ENCODE measurements around the gene DHRS13. TPM values are rescaled to one million over a fixed set of nuclear protein-coding genes. Genes with fewer than 3 reads are reported as not detected.
"Not testable (repeated sequence)": the region's sequence is repeated elsewhere in the genome, so short reads cannot be mapped to it uniquely, and the experiment has no call there.

Gene DHRS13
- total RNA-seq, 1 experiment from 2014 or later: 12.0 TPM

DNA sequence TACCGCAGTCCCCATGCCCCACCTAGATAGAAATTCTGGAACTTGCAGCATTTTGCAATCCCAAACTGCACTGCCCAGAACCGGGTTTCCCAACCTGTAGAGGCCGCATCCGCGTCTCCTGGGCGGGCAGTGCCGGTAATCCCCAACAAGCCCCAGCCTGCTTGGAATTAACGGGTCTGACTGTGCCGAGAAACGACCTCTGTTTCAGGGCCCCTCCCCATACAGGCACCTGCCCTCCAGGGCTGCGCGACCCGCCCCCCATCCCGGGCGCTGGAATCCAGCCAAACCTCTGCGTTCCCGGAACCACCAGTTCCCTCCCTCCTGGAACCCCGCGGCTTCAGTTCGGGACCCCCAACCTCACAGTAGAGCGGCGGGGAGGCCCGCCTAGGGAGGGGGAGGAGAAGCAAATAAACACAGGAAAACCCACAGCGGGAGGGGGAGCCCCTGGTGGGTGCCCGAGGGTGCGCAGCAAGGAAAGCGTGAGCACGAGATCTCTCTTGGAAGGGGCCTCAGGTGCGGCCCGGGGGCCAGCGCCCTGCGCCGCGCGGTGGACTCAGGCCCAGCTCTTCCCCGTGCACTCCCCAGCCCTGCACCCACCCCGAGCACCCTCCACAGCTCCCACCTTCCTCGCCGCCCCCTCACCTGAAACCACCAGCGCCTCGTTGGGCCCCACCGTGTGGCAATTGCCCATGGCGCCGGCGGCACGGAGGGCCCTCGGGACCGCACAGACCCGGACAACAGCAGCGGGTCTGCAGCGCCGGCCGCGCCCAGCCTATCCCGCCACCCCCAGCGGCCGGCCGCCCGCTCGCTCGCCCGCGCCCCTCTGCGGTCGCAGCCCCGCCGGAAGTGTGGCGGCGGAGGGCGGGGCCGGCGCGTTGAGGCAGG lies 5.8 kb downstream of the DHRS13 start, which contains the start of gene FLOT2:
Gene FLOT2, minus strand, starts transcription at position 850 of the 885 bp plus-strand sequence. Its CDS starts 159 bp downstream, at position 691.
- DNase-seq: peak; percentile 60
- Histone ChIP-seq H3K9me3 (no peaks in the 10 kb centered on the region), H3K36me3 (peaks cover 4% of the 10 kb centered on the region; the same call in 1 of the 2 replicates), H3K4me3 (peak within 1 kb of the TSS; percentile 87), H3K27me3 (no peaks in the 10 kb centered on the region; the same call in 1 of the 2 replicates)

DNA sequence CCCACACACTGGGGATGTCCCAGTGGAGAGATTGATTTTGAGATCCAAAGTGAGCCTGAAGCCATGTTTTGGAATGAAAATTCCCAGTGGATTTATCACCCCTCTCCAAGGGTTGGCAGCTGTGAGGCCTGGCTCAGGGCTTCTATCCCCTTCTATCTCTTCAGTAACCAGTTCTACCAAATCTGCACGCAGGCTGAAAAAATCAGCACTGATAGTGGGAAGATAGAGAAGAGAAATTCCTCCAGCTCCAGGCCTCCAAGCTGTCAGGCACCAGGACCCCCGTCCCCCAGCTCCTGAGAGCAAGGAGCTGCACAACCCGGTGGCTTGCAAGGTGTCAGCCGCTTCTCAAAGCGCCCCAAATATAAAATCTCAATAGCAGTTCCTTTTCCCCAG lies 6.4 kb downstream of the DHRS13 start:
- H3K9me3 ChIP-seq: no peaks in the 10 kb centered on the region
- H3K4me3 ChIP-seq: peak overlapping the region; percentile 87
- no peaks in the 10 kb centered on the region for H3K27me3 ChIP-seq
- H3K36me3 ChIP-seq: peaks cover 7% of the 10 kb centered on the region
- DNase-seq: no peak

DNA sequence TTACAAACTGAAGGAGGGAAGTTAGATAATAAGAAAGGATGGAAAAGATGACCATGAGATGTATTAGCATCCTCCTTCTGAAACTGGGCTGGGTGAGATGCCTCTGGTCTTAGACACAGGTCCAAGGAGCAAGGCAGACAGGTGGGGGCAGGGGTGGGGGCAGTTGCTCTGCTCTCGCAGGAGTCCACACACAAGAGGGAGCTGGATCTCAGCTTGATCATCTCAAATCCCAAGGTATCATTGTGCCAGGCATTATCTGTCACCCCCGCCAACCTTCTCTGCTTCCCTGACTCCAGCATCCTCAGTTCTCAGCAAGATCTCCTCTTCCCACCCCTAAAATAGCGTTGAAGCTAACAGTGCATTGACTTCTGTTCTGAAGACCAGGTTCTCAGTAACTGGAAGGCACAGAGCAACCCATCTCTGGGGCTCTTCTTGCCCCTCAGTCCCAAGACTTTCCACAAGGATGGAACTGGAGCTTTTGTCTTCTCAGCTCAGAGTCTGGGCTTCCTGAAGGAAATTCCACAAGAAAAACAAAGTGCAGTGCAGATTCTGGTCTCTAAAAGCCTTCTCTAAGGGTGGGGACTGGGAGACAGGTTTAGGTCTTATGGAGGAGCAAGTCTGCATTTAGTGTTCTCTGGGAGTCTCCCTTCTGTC lies 7.0 kb downstream of the DHRS13 start:
- H3K27me3 ChIP-seq: no peaks in the 10 kb centered on the region
- no peaks in the 10 kb centered on the region for H3K9me3 ChIP-seq
- H3K36me3 ChIP-seq: peaks cover 11% of the 10 kb centered on the region
- H3K4me3 ChIP-seq: peak overlapping the region; percentile 87
- no peak for DNase-seq

DNA sequence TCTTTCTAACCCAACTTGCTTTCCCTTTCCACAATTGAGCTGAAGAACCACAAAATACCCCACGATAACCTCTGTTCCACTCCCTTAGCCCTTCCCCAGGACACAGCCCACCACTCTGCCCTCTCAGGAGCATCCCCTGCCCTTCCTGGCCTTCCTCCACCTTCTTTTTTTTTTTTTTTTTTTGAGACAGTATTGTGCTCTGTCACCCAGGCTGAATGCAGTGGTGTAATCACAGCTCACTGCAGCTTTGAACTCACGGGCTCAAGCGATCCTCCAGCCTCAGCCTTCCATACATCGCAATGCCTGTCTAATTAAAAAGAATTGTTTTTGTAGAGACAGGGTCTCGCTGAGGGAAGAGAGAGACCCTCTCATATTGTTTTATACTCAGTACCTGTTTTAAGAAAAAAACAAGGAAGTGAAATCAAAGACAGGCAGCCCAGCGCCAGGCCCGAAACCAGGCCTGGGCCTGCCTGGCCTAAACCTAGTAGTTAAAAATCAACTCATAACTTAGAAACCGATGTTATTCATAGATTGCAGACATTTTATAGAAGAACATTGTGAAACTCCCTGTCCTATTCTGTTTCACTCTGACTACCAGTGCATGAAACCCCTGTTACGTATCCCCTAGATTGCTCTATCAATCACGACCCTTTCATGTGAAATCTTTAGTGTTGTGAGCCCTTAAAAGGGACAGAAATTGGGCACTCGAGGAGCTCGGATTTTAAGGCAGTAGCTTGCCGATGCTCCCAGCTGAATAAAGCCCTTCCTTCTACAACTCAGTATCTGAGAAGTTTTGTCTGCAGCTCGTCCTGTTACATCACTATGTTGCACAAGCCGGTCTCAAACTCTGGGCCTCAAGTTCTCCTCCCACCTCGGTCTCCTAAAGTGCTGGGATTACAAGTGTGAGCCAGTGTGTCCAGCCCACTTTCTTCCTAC lies 9.4 kb downstream of the DHRS13 start:
- H3K27me3 ChIP-seq, H3K9me3 ChIP-seq, H3K4me3 ChIP-seq, DNase-seq: not testable (repeated sequence)
- peaks cover 11% of the 10 kb centered on the region for H3K36me3 ChIP-seq

DNA sequence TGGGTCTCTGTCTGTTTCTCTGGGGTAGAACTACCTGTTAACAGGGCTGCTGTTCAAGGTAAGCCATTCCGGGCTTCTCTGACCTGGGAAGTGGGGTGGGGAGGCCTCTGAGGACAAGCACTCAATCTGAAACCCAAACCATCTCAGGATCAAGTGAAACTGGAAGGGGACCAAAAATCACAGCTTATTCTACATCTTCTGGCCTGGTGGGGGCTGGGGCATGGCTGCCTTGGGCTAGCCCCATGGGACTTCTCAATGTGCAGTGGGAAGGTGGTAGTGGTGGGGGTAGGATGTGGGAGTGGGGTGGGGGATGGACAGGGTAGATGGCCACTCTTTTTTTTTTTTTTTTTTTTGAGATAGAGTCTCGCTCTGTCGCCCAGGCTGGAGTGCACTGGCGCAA lies 10.9 kb downstream of the DHRS13 start:
- no peak overlapping the region for H3K4me3 ChIP-seq
- H3K9me3 ChIP-seq: no peaks in the 10 kb centered on the region
- peaks cover 11% of the 10 kb centered on the region for H3K36me3 ChIP-seq
- DNase-seq: no peak
- H3K27me3 ChIP-seq: no peaks in the 10 kb centered on the region

DNA sequence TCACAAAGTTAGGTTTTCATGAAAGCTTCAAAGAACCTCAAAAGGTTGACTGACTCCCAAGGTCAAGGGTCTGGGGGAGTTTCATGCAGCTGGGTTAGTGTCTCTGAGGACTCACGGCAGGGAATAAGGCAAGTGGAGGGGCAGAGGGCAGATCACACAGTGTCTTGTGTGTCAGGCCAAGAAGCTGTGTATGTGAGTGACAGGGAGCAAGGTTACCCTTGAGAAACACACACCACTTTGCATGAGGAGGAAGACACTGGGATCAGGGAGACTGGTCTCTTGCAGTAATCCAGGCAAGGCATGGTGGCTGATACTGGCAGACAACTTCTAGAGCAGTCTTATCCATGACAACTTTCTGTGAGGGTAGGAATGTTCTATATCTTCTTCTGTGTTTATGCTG lies 11.7 kb downstream of the DHRS13 start:
- Histone ChIP-seq H3K36me3 (peaks cover 11% of the 10 kb centered on the region), H3K4me3 (no peak overlapping the region), H3K27me3 (no peaks in the 10 kb centered on the region), H3K9me3 (no peaks in the 10 kb centered on the region)
- DNase-seq: no peak

DNA sequence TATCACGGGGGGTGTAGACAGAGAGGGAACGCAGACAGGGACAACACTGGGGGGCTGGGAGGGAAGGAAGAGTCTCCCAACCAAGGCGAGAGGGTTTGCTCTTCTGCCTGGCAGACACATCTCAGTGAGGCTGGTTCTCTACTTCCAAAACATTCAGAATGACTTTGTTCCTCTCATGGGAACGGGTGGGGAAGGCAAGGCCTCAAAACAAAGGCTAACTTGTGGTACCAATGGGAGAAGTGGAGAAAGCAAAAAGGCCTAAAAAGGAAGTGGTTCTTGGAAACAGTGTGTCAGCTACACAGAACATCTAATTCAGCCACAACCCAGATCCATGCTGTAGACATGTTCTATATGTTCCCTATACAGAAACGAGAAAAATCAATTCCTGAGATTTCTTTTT lies 12.9 kb downstream of the DHRS13 start:
- no peaks in the 10 kb centered on the region for H3K9me3 ChIP-seq
- no peak for DNase-seq

DNA sequence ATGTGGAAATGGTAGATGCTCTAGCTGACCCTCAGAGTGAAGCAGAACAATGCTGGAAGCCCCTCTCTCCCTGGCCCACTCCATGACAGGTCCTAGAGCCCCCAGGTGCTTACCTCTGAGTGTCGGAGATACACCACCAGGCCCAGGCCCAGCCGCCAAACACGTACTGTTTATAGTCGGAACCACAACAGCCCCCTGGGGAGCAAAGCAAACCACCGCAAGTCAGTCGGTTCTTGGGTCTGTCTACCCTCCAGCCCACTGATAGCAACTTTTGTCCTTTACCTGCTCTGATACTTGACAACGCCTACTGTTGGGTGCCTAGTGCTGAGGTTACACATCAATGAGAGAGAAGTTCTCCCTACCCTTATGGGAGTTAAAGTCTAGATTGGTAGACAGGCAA lies 14.0 kb downstream of the DHRS13 start:
- no peak overlapping the region for H3K4me3 ChIP-seq
- H3K27me3 ChIP-seq: no peaks in the 10 kb centered on the region
- DNase-seq: no peak
- no peaks in the 10 kb centered on the region for H3K9me3 ChIP-seq
- H3K36me3 ChIP-seq: peaks cover 13% of the 10 kb centered on the region

More for the DNA sequence above, 12.9 kb downstream of the DHRS13 start:
- H3K4me3 ChIP-seq: no peak overlapping the region
- H3K36me3 ChIP-seq: peaks cover 14% of the 10 kb centered on the region
- H3K27me3 ChIP-seq: no peaks in the 10 kb centered on the region

DNA sequence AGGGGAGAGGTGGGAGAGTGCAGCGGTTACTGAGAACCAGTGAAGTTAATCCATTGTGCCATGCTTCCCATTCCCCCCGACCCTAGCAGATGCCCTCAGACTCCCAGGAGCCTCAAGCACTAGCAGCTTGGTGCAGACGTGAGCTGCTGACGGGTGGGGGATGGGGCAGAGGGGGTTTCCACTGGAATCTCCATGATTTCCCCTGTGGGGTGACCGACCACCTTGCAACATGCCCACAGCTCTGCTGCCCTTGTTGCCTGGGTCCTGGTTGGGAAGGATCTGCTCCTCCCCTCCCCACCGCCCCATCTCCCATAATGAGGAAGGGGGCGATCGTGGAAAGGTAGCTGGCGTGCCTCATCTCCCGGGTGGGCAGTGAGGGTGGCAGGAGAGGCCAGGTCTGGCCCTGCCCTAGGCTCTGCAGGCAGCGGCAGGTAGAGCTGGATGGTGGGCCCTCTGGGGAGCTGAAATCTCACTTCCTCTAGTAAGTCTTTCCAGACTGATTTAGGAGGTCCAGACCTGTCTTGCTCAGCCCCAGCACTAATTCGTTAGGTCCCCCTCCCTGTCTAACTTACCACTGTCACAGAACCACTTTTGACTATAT lies 14.9 kb downstream of the DHRS13 start:
- no peak overlapping the region for H3K4me3 ChIP-seq
- no peak for DNase-seq
- H3K9me3 ChIP-seq: no peaks in the 10 kb centered on the region
- peaks cover 11% of the 10 kb centered on the region for H3K36me3 ChIP-seq
- no peaks in the 10 kb centered on the region for H3K27me3 ChIP-seq

DNA sequence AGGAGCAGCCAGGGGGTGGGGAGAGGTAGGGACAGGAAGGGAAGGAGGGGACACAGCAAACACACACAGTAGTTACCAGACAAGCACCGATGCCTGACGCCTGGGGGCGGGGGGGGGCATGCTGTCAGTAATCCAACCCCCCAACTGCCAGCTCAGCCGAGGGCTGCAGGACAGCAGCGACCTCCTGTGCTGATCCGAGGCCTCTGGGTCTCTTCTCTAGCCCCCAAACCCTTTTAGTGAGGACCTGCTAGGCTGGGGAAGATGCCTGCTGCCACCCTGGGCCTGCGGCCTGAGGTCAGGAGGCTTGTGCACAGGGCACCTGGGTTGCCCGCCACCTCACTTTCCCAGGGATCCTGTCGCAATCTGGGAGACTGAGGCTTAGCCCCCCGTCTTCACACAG lies 16.9 kb downstream of the DHRS13 start:
- Histone ChIP-seq H3K36me3 (peaks cover 18% of the 10 kb centered on the region), H3K4me3 (no peak overlapping the region), H3K27me3 (no peaks in the 10 kb centered on the region), H3K9me3 (no peaks in the 10 kb centered on the region)
- no peak for DNase-seq

DNA sequence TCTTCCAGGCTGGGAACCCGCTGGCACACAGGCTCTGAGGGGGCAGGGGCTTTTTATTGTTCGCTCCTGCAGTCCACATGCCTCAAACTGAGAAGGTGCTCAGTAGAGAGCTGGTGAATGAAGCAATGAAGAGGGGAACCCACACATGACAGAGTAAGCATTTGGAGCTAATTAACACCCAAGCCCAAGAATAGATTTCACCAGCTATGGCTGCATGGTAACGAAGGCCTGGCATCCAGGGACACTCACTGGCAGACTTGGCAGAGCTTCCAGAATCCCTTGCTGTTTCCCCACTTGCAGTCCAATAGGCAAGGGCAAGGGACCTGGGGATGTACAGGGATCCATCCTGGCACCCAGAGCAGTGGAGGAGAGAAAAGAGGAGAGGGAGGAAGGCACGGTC lies 17.5 kb downstream of the DHRS13 start:
- Histone ChIP-seq H3K36me3 (peaks cover 24% of the 10 kb centered on the region), H3K9me3 (no peaks in the 10 kb centered on the region), H3K27me3 (no peaks in the 10 kb centered on the region), H3K4me3 (no peak overlapping the region)
- no peak for DNase-seq

DNA sequence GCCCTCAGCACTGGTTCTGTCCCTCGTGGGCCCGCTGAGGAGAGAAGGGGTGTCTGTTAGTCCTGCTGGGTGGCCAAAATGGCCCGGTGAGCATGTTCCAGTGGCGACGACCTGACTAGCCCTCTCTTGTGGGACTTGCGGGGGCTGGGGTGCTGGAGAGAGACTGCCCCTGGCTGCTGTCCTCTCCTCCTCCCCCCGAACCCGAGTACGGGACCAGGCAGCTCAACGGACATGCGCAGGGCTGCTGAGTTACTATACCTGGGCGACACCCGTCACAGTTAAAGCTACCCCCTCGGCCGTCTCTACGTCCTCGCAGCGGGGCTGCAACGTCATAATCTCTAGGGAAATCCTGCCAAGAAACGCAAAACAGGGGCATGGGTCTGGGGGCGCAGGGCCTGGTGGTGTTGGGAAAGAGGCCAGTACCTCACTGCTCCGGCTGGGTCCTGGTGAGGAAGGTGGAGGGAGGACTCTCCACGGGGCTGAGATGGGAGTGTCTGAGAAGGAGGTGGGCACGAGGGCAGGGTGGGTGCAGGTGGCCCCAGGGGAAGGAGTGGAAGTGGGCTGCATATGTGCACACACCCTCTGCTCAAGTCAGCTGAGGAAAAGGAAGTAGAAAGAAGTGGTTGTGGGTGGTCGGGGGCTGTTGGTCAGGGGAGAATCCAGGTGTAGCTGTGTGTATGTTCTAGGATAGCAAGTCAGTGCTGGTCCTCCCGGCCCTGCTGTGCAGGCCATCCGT lies 18.7 kb downstream of the DHRS13 start:
- DNase-seq: no peak
- H3K9me3 ChIP-seq: no peaks in the 10 kb centered on the region
- H3K4me3 ChIP-seq: no peak overlapping the region
- no peaks in the 10 kb centered on the region for H3K27me3 ChIP-seq
- peaks cover 28% of the 10 kb centered on the region for H3K36me3 ChIP-seq

DNA sequence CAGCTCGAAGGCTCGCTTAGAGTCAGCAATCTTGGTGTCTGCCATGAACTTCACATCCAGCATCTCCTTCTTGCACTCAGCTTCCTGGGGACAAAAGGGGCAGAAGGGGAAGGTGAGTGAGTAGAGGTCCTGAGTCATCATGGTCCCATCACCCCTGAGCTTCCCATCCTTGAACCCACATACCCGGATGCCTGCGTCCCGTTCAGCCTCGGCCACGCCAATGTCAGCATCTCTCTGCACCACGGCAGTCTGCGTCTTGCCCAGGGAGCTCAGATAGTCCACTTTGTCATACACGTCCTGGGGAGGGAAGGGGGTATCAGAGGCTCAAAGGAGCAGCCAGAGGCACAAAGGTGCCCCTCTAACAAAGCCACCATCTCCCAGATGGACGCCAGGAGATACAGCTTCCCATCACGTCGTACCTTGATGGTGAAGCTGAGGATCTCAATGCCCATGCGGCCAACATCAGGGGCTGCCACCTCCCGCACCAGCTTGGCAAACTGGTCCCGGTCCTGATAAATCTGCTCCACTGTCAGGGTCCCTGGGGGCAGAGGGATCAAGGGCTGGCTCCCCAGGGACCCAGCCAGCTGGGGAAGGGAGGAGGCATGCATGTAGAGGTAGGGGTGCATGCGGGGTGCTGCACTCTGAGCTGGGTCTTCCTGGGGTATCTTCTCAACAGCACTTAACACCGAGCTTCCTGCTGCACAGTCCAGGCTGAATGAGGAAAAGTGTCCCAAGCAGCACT lies 20.6 kb downstream of the DHRS13 start:
- Histone ChIP-seq H3K9me3 (no peaks in the 10 kb centered on the region), H3K27me3 (no peaks in the 10 kb centered on the region), H3K4me3 (no peak overlapping the region), H3K36me3 (peaks cover 33% of the 10 kb centered on the region)
- DNase-seq: no peak

- no peak for DNase-seq
- H3K27me3 ChIP-seq: no peaks in the 10 kb centered on the region
- peaks cover 33% of the 10 kb centered on the region for H3K36me3 ChIP-seq
- no peak overlapping the region for H3K4me3 ChIP-seq
- no peaks in the 10 kb centered on the region for H3K9me3 ChIP-seq
Measured at GRCh38 chr17:28881533-28882056, 21.3 kb downstream of the DHRS13 start.

DNA sequence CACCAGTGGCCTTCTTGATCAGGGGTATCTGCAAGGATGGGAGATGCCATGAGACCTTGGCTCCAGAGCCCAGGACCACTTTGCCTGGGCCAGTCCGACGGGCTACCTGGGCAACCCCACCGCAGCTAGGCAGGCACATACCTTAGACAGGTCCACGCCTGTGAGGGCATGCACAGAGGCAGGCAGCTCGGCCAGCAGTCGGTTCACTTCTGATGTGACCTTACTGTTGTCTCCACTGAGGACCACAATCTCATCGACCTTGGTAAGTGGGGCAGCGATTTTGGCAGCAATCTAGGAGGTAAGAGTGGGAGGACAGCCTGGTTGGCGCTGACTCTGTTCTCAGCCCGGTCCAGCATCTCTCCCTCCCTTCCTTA lies 22.3 kb downstream of the DHRS13 start:
- DNase-seq: no peak
- Histone ChIP-seq H3K27me3 (no peaks in the 10 kb centered on the region), H3K36me3 (peaks cover 33% of the 10 kb centered on the region), H3K4me3 (no peak overlapping the region), H3K9me3 (no peaks in the 10 kb centered on the region)
